ENCODE data around the gene ZNRF2.

The ZNRF2 gene

DNA sequence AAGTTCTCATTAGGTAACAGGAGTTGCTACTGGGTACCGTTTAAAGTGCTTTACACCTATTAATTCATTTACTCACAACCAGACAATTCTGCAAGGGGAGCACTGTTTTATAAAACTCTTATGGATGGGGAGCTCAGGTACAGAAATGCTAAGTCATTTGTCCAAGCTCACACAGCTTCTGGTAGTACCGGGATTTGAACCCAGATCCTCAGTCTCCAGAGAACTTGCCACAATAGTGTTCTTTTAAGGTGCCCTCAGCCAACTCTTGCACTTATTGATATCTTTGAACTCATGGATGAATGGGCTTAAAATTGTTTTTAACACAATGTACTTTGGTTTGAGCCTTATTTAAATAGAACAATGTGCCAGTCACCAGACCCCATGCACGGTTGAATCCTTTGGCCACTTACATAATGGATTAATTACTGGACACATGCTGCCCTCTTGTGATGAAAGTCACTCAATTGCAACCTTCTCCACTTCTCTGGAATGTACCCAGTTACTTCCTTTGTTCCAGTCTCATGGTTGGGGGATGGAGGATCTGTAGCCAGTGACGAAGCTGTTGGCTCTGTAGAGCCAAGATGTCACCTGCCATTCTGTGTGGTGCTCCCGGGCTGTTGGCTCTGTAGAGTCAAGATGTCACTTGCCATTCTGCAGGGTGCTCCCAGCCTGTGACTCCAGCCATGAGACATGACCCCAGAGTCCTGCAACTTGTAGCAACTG, 128.5 kb downstream of the ZNRF2 start:
- no peak for DNase-seq (ENCODE audit: low read depth)

DNA sequence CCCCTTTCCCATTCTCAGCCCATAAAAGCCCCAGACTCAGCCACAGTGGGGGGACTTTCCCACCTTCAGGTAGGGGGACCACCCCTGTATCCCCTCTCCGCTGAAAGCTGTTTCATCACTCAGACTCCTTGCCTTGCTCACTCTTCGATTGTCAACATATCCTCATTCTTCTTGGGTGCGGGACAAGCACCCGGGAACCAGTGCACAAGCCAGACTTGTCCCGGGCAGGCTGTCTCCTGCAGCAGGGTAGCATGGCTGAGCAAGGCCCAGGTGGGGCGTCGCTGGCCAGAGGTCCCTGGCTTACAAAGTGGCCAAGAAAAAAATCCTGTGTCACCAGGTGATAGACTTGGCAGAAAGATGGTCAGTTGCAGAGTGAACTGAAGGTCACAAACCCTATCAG, 129.5 kb downstream of the ZNRF2 start:
- DNase-seq (ENCODE audit: low read depth), result no peak

All from T-helper 22 cell (primary cell).